A549 (cell line): Measurements from ENCODE around the gene TMEM121B. TPM values are rescaled to one million over a fixed set of nuclear protein-coding genes. Genes with fewer than 3 reads are reported as not detected.
A peak's percentile ranks its signal among the peaks of the same experiment; 100 is the strongest.

ENCODE experiments used
- ATAC-seq, 2 experiments: fragments of 200-7000 bp in 1 of 2; fragments of >200 bp in 1 of 2; cut with Nextera tagmentation in 1 of 2; cut with Tn5 transposase in 1 of 2; 3 replicates each; pipeline versions ENCODE4 v1.8.0 to v1.9.1; 2018 to 2020; ENCODE audit warnings: mild to moderate bottlenecking in 1 of 2, moderate library complexity in 1 of 2
- CTCF ChIA-PET: fragments of 300-600 bp; sonication (Branson Sonifier 250); formaldehyde crosslinking; extraction: SDS; loops from one replicate; lab custom pipeline; 2021; ENCODE audit warnings: antibody characterized with exemption, inconsistent platforms; lab: Yijun Ruan, JAX
- POLR2A ChIA-PET: fragments of 350-600 bp; formaldehyde crosslinking; extraction: SDS; loops from one replicate; lab custom pipeline; 2021; ENCODE audit warnings: antibody characterized with exemption, inconsistent platforms; lab: Yijun Ruan, JAX
- DNase-seq, 2 experiments: peaks; one replicate each; pipeline versions ENCODE4 v3.0.0 to v3.0.0-alpha.2; 2011 to 2016; ENCODE audit warnings: low read depth in 1 of 2, low spot score in 1 of 2
- FAIRE-seq: peaks from 2 replicates; lab custom pipeline; 2011; peaks lifted over from hg19 to GRCh38; lab: Jason Lieb, UNC
- H3K27ac ChIP-seq, 2 experiments: fragments of >200 bp; sonication (Bioruptor Twin); formaldehyde crosslinking; 3 replicates each; pipeline ENCODE4 v1.5.1; 2016 to 2017
- H3K4me1 ChIP-seq: fragments of >200 bp; sonication (Bioruptor Twin); formaldehyde crosslinking; 3 replicates; pipeline ENCODE4 v1.6.1; 2016
- H3K4me2 ChIP-seq: fragments of >200 bp; sonication (Bioruptor Twin); formaldehyde crosslinking; 3 replicates; pipeline ENCODE4 v1.6.1; 2016
- H3K4me3 ChIP-seq: fragments of >200 bp; sonication (Bioruptor Twin); formaldehyde crosslinking; 3 replicates; pipeline ENCODE4 v1.5.1; 2016
- H3K9me3 ChIP-seq: fragments of >200 bp; sonication (Bioruptor Twin); formaldehyde crosslinking; 3 replicates; pipeline ENCODE4 v1.6.1; 2016
- CBX8 ChIP-seq: fragments of 200-600 bp; sonication (generic); IDR thresholded peaks from 2 replicates; pipeline ENCODE4 v1.6.1; 2016
- CHD4 ChIP-seq: fragments of 200-600 bp; sonication (generic); IDR thresholded peaks from 2 replicates; pipeline ENCODE4 v1.6.1; 2016; ENCODE audit warnings: antibody characterized with exemption, mild to moderate bottlenecking, borderline replicate concordance
- CTCF ChIP-seq: fragments of >200 bp; sonication (Bioruptor Twin); formaldehyde crosslinking; IDR thresholded peaks from 3 replicates; pipeline ENCODE4 v1.5.1; 2016
- EHMT2 ChIP-seq: fragments of 200-600 bp; sonication (generic); IDR thresholded peaks from 2 replicates; pipeline ENCODE4 v1.6.1; 2016; ENCODE audit warnings: antibody characterized with exemption, low read depth, mild to moderate bottlenecking, moderate library complexity
- EP300 ChIP-seq, 2 experiments: fragments of >200 bp; sonication (Bioruptor Twin); formaldehyde crosslinking; IDR thresholded peaks; 2 replicates in 1 of 2; 3 replicates in 1 of 2; pipeline ENCODE4 v1.6.1; 2016 to 2017
- FOSB ChIP-seq: fragments of 250-450 bp; sonication (Bioruptor Pico); IDR thresholded peaks from 2 replicates; pipeline ENCODE4 v1.5.0; 2020; ENCODE audit warnings: mild to moderate bottlenecking, moderate library complexity
- FOXS1 ChIP-seq: fragments of 250-450 bp; sonication (Bioruptor Pico); IDR thresholded peaks from 2 replicates; pipeline ENCODE4 v1.5.0; 2020; ENCODE audit warnings: mild to moderate bottlenecking, moderate library complexity
- GATA3 ChIP-seq: IDR thresholded peaks from 2 replicates; pipeline ENCODE4 v1.6.1; 2012; ENCODE audit warnings: borderline replicate concordance
- HMGXB4 ChIP-seq: fragments of 250-450 bp; sonication (Bioruptor Pico); IDR thresholded peaks from 2 replicates; pipeline ENCODE4 v1.5.0; 2021; ENCODE audit warnings: mild to moderate bottlenecking, moderate library complexity, borderline replicate concordance
- JUNB ChIP-seq: fragments of >200 bp; sonication (Bioruptor Twin); formaldehyde crosslinking; IDR thresholded peaks from 2 replicates; pipeline ENCODE4 v1.6.1; 2016
- KDM5A ChIP-seq: fragments of 200-600 bp; sonication (generic); IDR thresholded peaks from 2 replicates; pipeline ENCODE4 v1.6.1; 2016; ENCODE audit warnings: antibody characterized with exemption, mild to moderate bottlenecking
- MAX ChIP-seq: IDR thresholded peaks from 2 replicates; pipeline ENCODE4 v1.6.1; 2012
- MAZ ChIP-seq: fragments of 150-350 bp; IDR thresholded peaks from 2 replicates; pipeline ENCODE4 v1.6.1; 2014; ENCODE audit warnings: antibody characterized with exemption, low read depth, low read length, borderline replicate concordance
- PBX3 ChIP-seq: IDR thresholded peaks from 2 replicates; pipeline ENCODE4 v1.6.1; 2012
- PHF8 ChIP-seq: fragments of 200-600 bp; sonication (generic); IDR thresholded peaks from 2 replicates; pipeline ENCODE4 v1.6.1; 2016; ENCODE audit warnings: low read depth, mild to moderate bottlenecking, antibody characterized with exemption, moderate library complexity, borderline replicate concordance
- SREBF2 ChIP-seq: fragments of 450-650 bp; IDR thresholded peaks from 2 replicates; pipeline ENCODE4 v1.6.1; 2014; ENCODE audit warnings: mild to moderate bottlenecking, moderate library complexity
- ZSCAN20 ChIP-seq: fragments of 250-450 bp; sonication (Bioruptor Pico); IDR thresholded peaks from 2 replicates; pipeline ENCODE4 v1.8.0; 2022; ENCODE audit warnings: mild to moderate bottlenecking, moderate library complexity
- WGBS: methylation state at CpG from one replicate; pipeline ENCODE4 v1.1.6; 2017; ENCODE audit errors: missing lambda C conversion rate; 5-methylcytosine and 5-hydroxymethylcytosine counted together
- polyA minus RNA-seq: library from RNA; depleted of rRNA, polyadenylated mRNA; stranded (reverse); fragments of >200 nt; gene quantifications from 2 replicates; pipeline ENCODE4 v1.2.3, GENCODE V29; 2011; rRNA and poly(A)+ RNA removed
- polyA plus RNA-seq, 4 experiments: library from polyadenylated mRNA; depleted of rRNA in 3 of 4; stranded (reverse); fragments of >200 nt; fragmentation: RNase III in 1 of 4; extraction: RNeasy Plus Mini Kit Qiagen cat#74134 plus additional on column Dnase treatment in 1 of 4; gene quantifications; 2 replicates in 3 of 4; 3 replicates in 1 of 4; pipeline ENCODE4 v1.2.3, GENCODE V29; 2011 to 2017

Gene TMEM121B
- 0.03 TPM in 1 of 2 replicates, not detected in the other for polyA plus RNA-seq (2011; rRNA removed)
- polyA plus RNA-seq (2012; cell fraction: cytosol; rRNA removed): 0.03 TPM in 1 of 2 replicates, not detected in the other
- 0.08 and 0.10 TPM in 2 replicates for polyA plus RNA-seq (2012; cell fraction: nucleus; rRNA removed)
- 0.03 to 0.08 TPM (median 0.05 TPM) in 3 replicates for polyA plus RNA-seq (2017; fragmentation: RNase III; extraction: RNeasy Plus Mini Kit Qiagen cat#74134 plus additional on column Dnase treatment)
- not detected in 2 replicates for polyA minus RNA-seq

GRCh38 chr22:17121233-17122195, at the start of gene TMEM121B:
Gene TMEM121B (minus strand): TSS chr22:17121360. CDS start chr22:17121127, 233 bp downstream.
- CTCF ChIA-PET: interaction anchor here (1.5 kb wide), 1 partner anchor 50 kb away, joined by 6 read pairs; no protein-coding TSS in a partner anchor
- 20% methylated on average over 31 of the region's 69 CpGs for WGBS
- DNase-seq (peak in 1 of 2 experiments; percentile 14), FAIRE-seq (no peak), ATAC-seq (peak in 1 of 2 experiments; percentile 61; a peak in 3 of 6 replicates)
- peak within 1 kb of the TSS; percentile 44 for H3K4me3 ChIP-seq
- no peaks in the 10 kb centered on the region for H3K4me1 ChIP-seq
- peak within 1 kb of the TSS; percentile 84 for H3K4me2 ChIP-seq
- H3K9me3 ChIP-seq: no peaks in the 10 kb centered on the region
- POLR2A ChIA-PET: no interaction called here
- TF ChIP-seq EP300 (IDR thresholded peaks at IDR 0.05): no peak
- no peak for TF ChIP-seq PBX3
- 0 out of 6 replicates have a peak within 1 kb of the TSS, but pooled peaks of 1 of the 2 experiments have one; percentile 37 for H3K27ac ChIP-seq

- Histone ChIP-seq H3K4me3 (no peak overlapping the region), H3K9me3 (no peaks in the 10 kb centered on the region), H3K4me2 (no peak overlapping the region), H3K4me1 (no peaks in the 10 kb centered on the region), H3K27ac (no peak overlapping the region)
- DNase-seq: no peak
- no peak for FAIRE-seq
- no peak for ATAC-seq
- TF ChIP-seq FOXS1 (CRISPR knock-in tag): no peak
- TF ChIP-seq MAZ: no peak
- TF ChIP-seq CTCF: no peak
- TF ChIP-seq HMGXB4 (CRISPR knock-in tag): no peak
- TF ChIP-seq CBX8: no peak
- WGBS: 68% methylated on average over 5 of the region's 7 CpGs
- ChIA-PET CTCF (interaction anchor here (0.6 to 0.7 kb wide), 2 partner anchors 336 to 412 kb away, joined by 3 to 4 read pairs; no protein-coding TSS in a partner anchor), POLR2A (no interaction called here)
Measured at GRCh38 chr22:17167486-17167885, 46.3 kb upstream of the TMEM121B start.

GRCh38 chr22:17164392-17165024, 43.3 kb upstream of the TMEM121B start:
- Histone ChIP-seq H3K27ac (no peak overlapping the region), H3K4me3 (no peak overlapping the region), H3K4me2 (no peak overlapping the region), H3K9me3 (no peaks in the 10 kb centered on the region), H3K4me1 (0 out of 3 replicates have a peak, but pooled peaks cover 3% of the 10 kb centered on the region)
- TF ChIP-seq CBX8 (no peak), GATA3 (no peak), SREBF2 (no peak), PBX3 (no peak), CTCF (no peak), ZSCAN20 (no peak), JUNB (no peak), MAX (no peak), FOSB (no peak), EP300 (IDR thresholded peaks at IDR 0.05) (no peak), EHMT2 (no peak), CHD4 (no peak), KDM5A (no peak), PHF8 (no peak)
- ATAC-seq (peak; percentile 37 to 64; a peak in 4 of 6 replicates), FAIRE-seq (no peak), DNase-seq (peak; percentile 21 to 24)
- CTCF ChIA-PET: interaction anchor here (2.2 kb wide), 1 partner anchor 338 kb away, joined by 6 read pairs; no protein-coding TSS in a partner anchor
- POLR2A ChIA-PET: no interaction called here
- WGBS: 73% methylated on average over 3 of the region's 3 CpGs
